DOHH2 (cell line): Measurements from ENCODE around the gene CHD9.

Source experiments
- EZH2phosphoT487 ChIP-seq: fragments of 200-600 bp; sonication (generic); IDR thresholded peaks from 2 replicates; pipeline ENCODE4 v1.6.1; 2017; ENCODE audit warnings: borderline replicate concordance, mild to moderate bottlenecking, antibody characterized with exemption, low read length, moderate library complexity, mixed read lengths
- TF ChIP-seq, protein P1 (sequence below): fragments of 200-600 bp; sonication (generic); IDR thresholded peaks from one replicate; pipeline ENCODE4 v1.5.1; 2014; ENCODE audit warnings: antibody characterized with exemption, mild to moderate bottlenecking, low read depth, low read length; ENCODE audit not compliant: poor library complexity, severe bottlenecking

DNA sequence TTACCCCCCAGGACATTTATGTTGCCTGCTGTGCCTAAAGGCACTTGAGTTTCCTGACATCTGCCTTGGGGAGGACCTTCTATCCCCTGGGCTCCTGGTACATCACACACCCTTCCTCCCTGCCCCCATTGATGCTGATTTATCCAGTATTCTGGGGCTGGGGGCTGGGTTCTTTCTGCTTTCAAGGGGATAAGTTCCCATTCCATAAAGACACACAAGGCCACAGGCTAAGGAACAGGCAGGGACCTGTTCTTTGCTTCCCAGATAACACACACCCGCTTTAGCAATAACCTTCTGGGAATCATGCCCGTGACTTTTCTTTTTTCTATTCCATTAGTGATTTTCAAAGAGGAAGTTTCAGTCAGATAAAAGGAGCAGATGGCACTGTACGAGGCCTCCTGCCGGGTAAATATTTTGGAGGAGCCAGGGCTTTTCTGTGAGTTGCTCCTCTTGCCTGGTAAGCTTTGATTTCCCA lies 30.6 kb downstream of the CHD9 start:
- TF ChIP-seq, protein P1, sequence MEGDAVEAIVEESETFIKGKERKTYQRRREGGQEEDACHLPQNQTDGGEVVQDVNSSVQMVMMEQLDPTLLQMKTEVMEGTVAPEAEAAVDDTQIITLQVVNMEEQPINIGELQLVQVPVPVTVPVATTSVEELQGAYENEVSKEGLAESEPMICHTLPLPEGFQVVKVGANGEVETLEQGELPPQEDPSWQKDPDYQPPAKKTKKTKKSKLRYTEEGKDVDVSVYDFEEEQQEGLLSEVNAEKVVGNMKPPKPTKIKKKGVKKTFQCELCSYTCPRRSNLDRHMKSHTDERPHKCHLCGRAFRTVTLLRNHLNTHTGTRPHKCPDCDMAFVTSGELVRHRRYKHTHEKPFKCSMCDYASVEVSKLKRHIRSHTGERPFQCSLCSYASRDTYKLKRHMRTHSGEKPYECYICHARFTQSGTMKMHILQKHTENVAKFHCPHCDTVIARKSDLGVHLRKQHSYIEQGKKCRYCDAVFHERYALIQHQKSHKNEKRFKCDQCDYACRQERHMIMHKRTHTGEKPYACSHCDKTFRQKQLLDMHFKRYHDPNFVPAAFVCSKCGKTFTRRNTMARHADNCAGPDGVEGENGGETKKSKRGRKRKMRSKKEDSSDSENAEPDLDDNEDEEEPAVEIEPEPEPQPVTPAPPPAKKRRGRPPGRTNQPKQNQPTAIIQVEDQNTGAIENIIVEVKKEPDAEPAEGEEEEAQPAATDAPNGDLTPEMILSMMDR, result no peak
- TF ChIP-seq EZH2phosphoT487, result no peak
